Calu3 (cell line): ENCODE results near the gene FOXE3. TPM values are rescaled to one million over a fixed set of nuclear protein-coding genes. Genes with fewer than 3 reads are reported as not detected.
"Not testable (repeated sequence)": the region's sequence is repeated elsewhere in the genome, so short reads cannot be mapped to it uniquely, and the experiment has no call there.

Experiments
- BruUV-seq: library from RNA; stranded (reverse); fragments of 400-500 nt; replicated peaks from 2 replicates; lab custom pipeline; 2021; lab: Mats Ljungman, UMichigan
- CTCF ChIA-PET: fragments of 300-600 bp; sonication (Branson Sonifier 250); formaldehyde crosslinking; loops from one replicate; lab custom pipeline; 2022; ENCODE audit warnings: antibody characterized with exemption; lab: Charles Lee
- DNase-seq: peaks from one replicate; pipeline ENCODE4 v3.0.0; 2022
- H3K27ac Mint-ChIP-seq: one replicate; pipeline ENCODE4 v1.8.0; 2022; ENCODE audit warnings: mixed read lengths; ENCODE audit not compliant: unreplicated experiment
- H3K27me3 Mint-ChIP-seq: one replicate; pipeline ENCODE4 v1.8.0; 2022; ENCODE audit warnings: mixed read lengths; ENCODE audit not compliant: unreplicated experiment
- H3K36me3 Mint-ChIP-seq: one replicate; pipeline ENCODE4 v1.8.0; 2022; ENCODE audit warnings: mild to moderate bottlenecking, moderate library complexity, mixed read lengths; ENCODE audit not compliant: insufficient read depth, unreplicated experiment
- H3K4me1 Mint-ChIP-seq: one replicate; pipeline ENCODE4 v1.8.0; 2022; ENCODE audit warnings: mild to moderate bottlenecking, low read depth, mixed read lengths; ENCODE audit not compliant: unreplicated experiment
- H3K4me3 Mint-ChIP-seq: one replicate; pipeline ENCODE4 v1.8.0; 2022; ENCODE audit warnings: mild to moderate bottlenecking, low read depth, moderate library complexity, mixed read lengths; ENCODE audit not compliant: unreplicated experiment
- H3K9me3 Mint-ChIP-seq: one replicate; pipeline ENCODE4 v1.8.0; 2022; ENCODE audit warnings: low read depth, mixed read lengths; ENCODE audit not compliant: unreplicated experiment
- intact Hi-C: fragments of 100-400 bp; cut with micrococcal nuclease; formaldehyde crosslinking; loops from one replicate; pipeline ENCODE4 v1.10.0; 2022; ENCODE audit not compliant: unreplicated experiment
- total RNA-seq: library from RNA; stranded (reverse); gene quantifications from 2 replicates; pipeline ENCODE4 v1.2.3, GENCODE V29; 2022
- TF ChIP-seq, protein P1 (sequence below): fragments of 200-600 bp; IDR thresholded peaks from one replicate; pipeline ENCODE4 v1.8.0; 2022; ENCODE audit warnings: antibody characterized with exemption; ENCODE audit not compliant: unreplicated experiment

Gene FOXE3
- total RNA-seq, 1 experiment from 2014 or later: not detected

DNA sequence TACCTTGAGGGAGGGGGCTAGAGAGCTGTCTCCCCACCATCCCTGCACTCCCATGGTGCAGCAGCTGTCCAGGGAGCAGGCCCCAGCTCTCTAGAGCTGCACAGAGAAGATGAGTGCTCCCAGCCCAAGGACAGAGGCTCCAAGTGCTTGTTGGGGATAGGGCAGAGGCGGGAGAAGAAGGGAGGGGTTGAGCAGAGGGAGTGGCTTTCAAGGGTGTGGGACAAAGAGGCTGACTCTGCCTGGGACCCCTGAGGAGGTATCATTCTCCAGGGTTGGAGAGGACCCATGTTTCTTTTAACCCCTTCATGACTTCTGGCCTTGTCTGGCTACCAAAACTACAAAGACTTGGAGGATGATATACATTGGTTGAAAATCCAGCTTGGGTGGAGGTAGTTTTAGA is 36.3 kb downstream of the FOXE3 start:
- peaks cover 57% of the 10 kb centered on the region for H3K27me3 Mint-ChIP-seq
- no peak overlapping the region for H3K27ac Mint-ChIP-seq
- no peaks in the 10 kb centered on the region for H3K9me3 Mint-ChIP-seq
- no peaks in the 10 kb centered on the region for H3K4me1 Mint-ChIP-seq
- H3K36me3 Mint-ChIP-seq: no peaks in the 10 kb centered on the region
- no TSS peak for BruUV-seq
- no peak overlapping the region for H3K4me3 Mint-ChIP-seq
- TF ChIP-seq, protein P1, sequence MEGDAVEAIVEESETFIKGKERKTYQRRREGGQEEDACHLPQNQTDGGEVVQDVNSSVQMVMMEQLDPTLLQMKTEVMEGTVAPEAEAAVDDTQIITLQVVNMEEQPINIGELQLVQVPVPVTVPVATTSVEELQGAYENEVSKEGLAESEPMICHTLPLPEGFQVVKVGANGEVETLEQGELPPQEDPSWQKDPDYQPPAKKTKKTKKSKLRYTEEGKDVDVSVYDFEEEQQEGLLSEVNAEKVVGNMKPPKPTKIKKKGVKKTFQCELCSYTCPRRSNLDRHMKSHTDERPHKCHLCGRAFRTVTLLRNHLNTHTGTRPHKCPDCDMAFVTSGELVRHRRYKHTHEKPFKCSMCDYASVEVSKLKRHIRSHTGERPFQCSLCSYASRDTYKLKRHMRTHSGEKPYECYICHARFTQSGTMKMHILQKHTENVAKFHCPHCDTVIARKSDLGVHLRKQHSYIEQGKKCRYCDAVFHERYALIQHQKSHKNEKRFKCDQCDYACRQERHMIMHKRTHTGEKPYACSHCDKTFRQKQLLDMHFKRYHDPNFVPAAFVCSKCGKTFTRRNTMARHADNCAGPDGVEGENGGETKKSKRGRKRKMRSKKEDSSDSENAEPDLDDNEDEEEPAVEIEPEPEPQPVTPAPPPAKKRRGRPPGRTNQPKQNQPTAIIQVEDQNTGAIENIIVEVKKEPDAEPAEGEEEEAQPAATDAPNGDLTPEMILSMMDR: no peak
- intact Hi-C loops: no loop called here
- CTCF ChIA-PET: interaction anchor here (1.5 kb wide), 1 partner anchor 15 kb away, joined by 4 read pairs; no protein-coding TSS in a partner anchor
- no peak for DNase-seq

DNA sequence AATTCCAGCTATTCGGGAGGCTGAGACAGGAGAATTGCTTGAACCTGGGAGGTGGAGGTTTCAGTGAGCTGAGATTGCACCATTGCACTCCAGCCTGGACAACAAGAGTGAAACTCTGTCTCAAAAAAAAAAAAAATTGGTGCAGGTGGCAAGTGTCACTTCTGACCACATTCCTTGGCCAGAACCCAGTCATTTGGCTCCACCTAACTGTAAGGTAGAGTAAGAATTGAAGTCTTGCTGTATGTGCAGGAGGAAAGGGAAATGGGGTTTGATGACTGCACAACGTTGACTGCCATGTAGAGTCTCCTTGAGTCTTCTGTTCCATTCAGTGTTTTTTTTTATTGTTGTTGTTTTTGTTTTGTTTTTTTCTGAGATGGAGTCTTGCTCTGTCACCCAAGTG is 37.8 kb downstream of the FOXE3 start:
- H3K4me1 Mint-ChIP-seq, H3K36me3 Mint-ChIP-seq, intact Hi-C loops, DNase-seq, H3K4me3 Mint-ChIP-seq, H3K27ac Mint-ChIP-seq, H3K9me3 Mint-ChIP-seq, BruUV-seq: not testable (repeated sequence)
- H3K27me3 Mint-ChIP-seq: peaks cover 57% of the 10 kb centered on the region
- CTCF ChIA-PET: interaction anchor here (0.6 kb wide), 1 partner anchor 1866 kb away, joined by 5 read pairs; no protein-coding TSS in a partner anchor

DNA sequence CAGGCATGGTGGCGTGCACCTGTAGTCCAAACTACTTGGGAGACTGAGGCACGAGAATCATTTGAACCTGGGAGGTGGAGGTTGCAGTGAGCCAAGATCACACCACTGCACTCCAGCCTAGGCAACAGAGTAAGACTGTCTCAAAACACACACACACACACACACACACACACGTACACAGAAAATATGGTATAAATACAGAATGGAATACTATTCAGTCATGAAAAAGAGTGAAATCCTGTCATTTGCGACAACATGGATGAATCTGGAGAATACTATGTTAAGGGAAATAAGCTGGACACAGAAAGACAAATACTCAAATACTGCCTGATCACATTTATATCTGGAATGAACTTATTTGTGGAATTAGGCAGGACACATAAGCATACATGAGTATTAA is 40.2 kb downstream of the FOXE3 start:
- CTCF ChIA-PET: no interaction called here
- Mint-ChIP-seq H3K27me3 (peaks cover 60% of the 10 kb centered on the region), H3K4me3 (no peak overlapping the region), H3K27ac (no peak overlapping the region), H3K4me1 (no peaks in the 10 kb centered on the region), H3K9me3 (no peaks in the 10 kb centered on the region), H3K36me3 (no peaks in the 10 kb centered on the region)
- intact Hi-C loops: no loop called here
- no TSS peak for BruUV-seq
- TF ChIP-seq, protein P1: no peak
- DNase-seq: no peak

DNA sequence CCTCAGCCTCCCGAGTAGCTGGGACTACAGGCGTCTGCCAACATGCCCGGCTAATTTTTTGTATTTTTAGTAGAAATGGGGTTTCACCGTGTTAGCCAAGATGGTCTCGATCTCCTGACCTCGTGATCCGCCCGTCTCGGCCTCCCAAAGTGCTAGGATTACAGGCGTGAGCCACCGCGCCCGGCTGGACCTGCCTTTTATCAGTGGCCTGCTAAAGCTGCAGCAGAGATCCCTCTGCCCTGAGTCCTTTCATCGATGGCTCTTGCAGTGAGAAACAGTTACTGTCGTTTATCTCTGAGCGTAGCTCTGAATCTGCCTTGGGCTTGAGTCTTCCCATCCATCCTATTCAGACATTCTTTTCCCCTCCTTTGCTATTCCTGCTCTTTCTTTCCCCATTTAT is 41.5 kb downstream of the FOXE3 start:
- CTCF ChIA-PET, H3K27ac Mint-ChIP-seq, H3K9me3 Mint-ChIP-seq, DNase-seq, H3K36me3 Mint-ChIP-seq, BruUV-seq, H3K4me1 Mint-ChIP-seq, intact Hi-C loops, H3K4me3 Mint-ChIP-seq: not testable (repeated sequence)
- peaks cover 60% of the 10 kb centered on the region for H3K27me3 Mint-ChIP-seq

DNA sequence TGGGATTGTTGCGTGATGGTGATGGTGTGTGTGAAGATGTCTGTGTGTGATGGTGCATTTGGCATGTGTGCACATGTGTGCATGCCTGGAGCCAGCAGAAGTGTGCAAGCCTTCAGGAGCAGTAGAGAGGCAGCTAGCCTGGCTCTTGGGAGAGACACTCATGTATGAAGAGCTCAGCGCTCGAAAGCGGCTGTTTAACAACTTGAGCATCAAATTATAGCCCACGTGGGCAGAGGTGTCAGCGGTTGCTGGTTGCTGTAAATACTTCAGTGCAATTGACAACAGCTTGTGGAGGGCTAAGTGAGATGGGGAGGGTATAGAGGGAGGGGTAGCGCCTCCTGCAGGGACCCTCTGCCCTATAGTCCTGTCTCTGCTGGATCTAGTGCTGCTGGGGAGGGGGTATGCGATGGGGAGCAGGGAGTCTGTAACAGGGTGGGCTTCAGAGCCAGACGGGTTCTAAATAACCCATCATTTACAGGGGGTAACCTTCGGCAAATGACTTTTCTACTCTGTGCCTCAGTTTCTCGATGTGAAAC is 43.2 kb downstream of the FOXE3 start:
- no peak overlapping the region for H3K4me3 Mint-ChIP-seq
- no peak overlapping the region for H3K27ac Mint-ChIP-seq
- H3K27me3 Mint-ChIP-seq: peaks cover 63% of the 10 kb centered on the region
- no peak for DNase-seq
- TF ChIP-seq, protein P1: no peak
- no TSS peak for BruUV-seq
- H3K36me3 Mint-ChIP-seq: no peaks in the 10 kb centered on the region
- no peaks in the 10 kb centered on the region for H3K4me1 Mint-ChIP-seq
- CTCF ChIA-PET: no interaction called here
- H3K9me3 Mint-ChIP-seq: no peaks in the 10 kb centered on the region
- intact Hi-C loops: no loop called here
